Keratinocyte (primary cell): Measurements from ENCODE around the gene RNF38. TPM values are rescaled to one million over a fixed set of nuclear protein-coding genes. Genes with fewer than 3 reads are reported as not detected.

Source experiments
- DNase-seq: peaks from one replicate; pipeline ENCODE4 v3.0.0-alpha.2; 2011; ENCODE audit warnings: low read depth, missing footprints, low spot score
- FAIRE-seq: peaks from 2 replicates; lab custom pipeline; 2011; peaks lifted over from hg19 to GRCh38; lab: Jason Lieb, UNC
- H2AFZ ChIP-seq: 2 replicates; pipeline ENCODE4 v1.6.0; 2012; ENCODE audit warnings: low read length, control low read depth, inconsistent platforms; ENCODE audit not compliant: control insufficient read depth
- H3K27ac ChIP-seq: 2 replicates; pipeline ENCODE4 v1.5.1; 2011; ENCODE audit warnings: low read length; ENCODE audit not compliant: control insufficient read depth, insufficient read depth
- H3K27me3 ChIP-seq: 3 replicates; pipeline ENCODE4 v1.6.0; 2011; ENCODE audit warnings: low read length; ENCODE audit not compliant: control insufficient read depth, insufficient read depth; ENCODE audit errors: extremely low read depth
- H3K36me3 ChIP-seq, 2 experiments: 2 replicates in 1 of 2; 3 replicates in 1 of 2; pipeline ENCODE4 v1.5.1; 2011; ENCODE audit warnings: low read length in 2 of 2, mild to moderate bottlenecking in 1 of 2; ENCODE audit not compliant: control insufficient read depth in 2 of 2, insufficient read depth in 2 of 2; ENCODE audit errors: extremely low read depth in 1 of 2
- H3K4me1 ChIP-seq: 3 replicates; pipeline ENCODE4 v1.5.1; 2011; ENCODE audit warnings: low read length; ENCODE audit not compliant: control insufficient read depth, insufficient read depth; ENCODE audit errors: extremely low read depth
- H3K4me2 ChIP-seq: 3 replicates; pipeline ENCODE4 v1.6.0; 2011; ENCODE audit warnings: low read depth, low read length; ENCODE audit not compliant: control insufficient read depth, insufficient read depth; ENCODE audit errors: extremely low read depth
- H3K4me3 ChIP-seq, 3 experiments: fragments of 200-600 bp in 1 of 3; sonication (generic) in 1 of 3; 2 replicates in 2 of 3; 3 replicates in 1 of 3; pipeline ENCODE4 v1.5.1; 2011 to 2016; ENCODE audit warnings: low read length in 3 of 3, mild to moderate bottlenecking in 3 of 3, control low read depth in 2 of 3, inconsistent platforms in 1 of 3, low read depth in 1 of 3, mixed read lengths in 1 of 3, mixed run types in 1 of 3, moderate library complexity in 1 of 3; ENCODE audit not compliant: control insufficient read depth in 2 of 3, insufficient read depth in 2 of 3; ENCODE audit errors: extremely low read depth in 1 of 3
- H3K79me2 ChIP-seq: 2 replicates; pipeline ENCODE4 v1.6.0; 2012; ENCODE audit warnings: low read length; ENCODE audit not compliant: control insufficient read depth, insufficient read depth
- H3K9ac ChIP-seq: 3 replicates; pipeline ENCODE4 v1.6.0; 2011; ENCODE audit warnings: low read length; ENCODE audit not compliant: control insufficient read depth, insufficient read depth; ENCODE audit errors: extremely low read depth
- H3K9me1 ChIP-seq: 3 replicates; pipeline ENCODE4 v1.6.0; 2011; ENCODE audit warnings: low read length; ENCODE audit not compliant: control insufficient read depth, insufficient read depth; ENCODE audit errors: extremely low read depth
- H3K9me3 ChIP-seq: 2 replicates; pipeline ENCODE4 v1.5.1; 2012; ENCODE audit warnings: low read depth, low read length; ENCODE audit not compliant: control insufficient read depth
- H4K20me1 ChIP-seq: 3 replicates; pipeline ENCODE4 v1.6.0; 2011; ENCODE audit warnings: low read length; ENCODE audit not compliant: control insufficient read depth, insufficient read depth; ENCODE audit errors: extremely low read depth
- CTCF ChIP-seq, 3 experiments: IDR thresholded peaks in 1 of 3; conservative IDR thresholded peaks in 1 of 3; optimal IDR thresholded peaks in 1 of 3; 2 replicates in 2 of 3; 3 replicates in 1 of 3; pipeline versions ENCODE3 to v1.5.1; 2011; ENCODE audit warnings: low read length in 3 of 3, mild to moderate bottlenecking in 3 of 3, moderate library complexity in 2 of 3, control low read depth in 1 of 3, inconsistent platforms in 1 of 3; ENCODE audit not compliant: insufficient read depth in 2 of 3; ENCODE audit errors: extremely low read depth in 1 of 3
- EZH2 ChIP-seq: IDR thresholded peaks from one replicate; pipeline ENCODE4 v1.6.1; 2012; ENCODE audit warnings: inconsistent platforms, mild to moderate bottlenecking, low read length, moderate library complexity
- dilution Hi-C: fragments of 300-500 bp; cut with MboI; formaldehyde crosslinking; loops from one replicate; pipeline ENCODE4 v1.7.0; 2020; ENCODE audit warnings: low sequenced_read_pairs; ENCODE audit not compliant: extremely low pct_ligation_motif_present
- polyA plus RNA-seq, 5 experiments: library from polyadenylated mRNA; depleted of rRNA in 3 of 5; stranded (reverse) in 3 of 5; stranded (forward) in 1 of 5; unstranded in 1 of 5; fragments of >200 nt; gene quantifications; 1 replicate in 1 of 5; 2 replicates in 3 of 5; 3 replicates in 1 of 5; pipeline versions ENCODE4 v1.2.1 to v1.2.3, GENCODE V29; 2011 to 2012; ENCODE audit warnings: missing spikeins in 2 of 5, low read depth in 1 of 5, low replicate concordance in 1 of 5

RNF38 gene
- polyA plus RNA-seq, 1 donor (not counting 4 experiments of a cell fraction or from before 2014, with no cell fraction given), result 12.5 TPM

GRCh38 chr9:36328798-36329411 is 71.2 kb downstream of the RNF38 start:
- Histone ChIP-seq H3K9me1 (no peaks in the 10 kb centered on the region), H3K36me3 (no peaks in the 10 kb centered on the region), H3K9me3 (no peaks in the 10 kb centered on the region), H3K79me2 (no peaks in the 10 kb centered on the region), H2AFZ (no peak overlapping the region), H3K4me3 (no peak overlapping the region), H4K20me1 (no peaks in the 10 kb centered on the region), H3K27ac (no peak overlapping the region), H3K9ac (no peak overlapping the region), H3K4me2 (peak overlapping the region; percentile 60), H3K4me1 (peaks cover 11% of the 10 kb centered on the region), H3K27me3 (no peaks in the 10 kb centered on the region)
- FAIRE-seq (peak; percentile 69), DNase-seq (peak; percentile 33)
- dilution Hi-C loops, result no loop called here
- TF ChIP-seq CTCF (optimal IDR thresholded peaks at IDR 0.05 in 1 of 3, IDR thresholded peaks at IDR 0.05 in 1 of 3, conservative IDR thresholded peaks at IDR 0.05 in 1 of 3; ENCODE audit: extremely low read depth in 1 of 3, insufficient read depth in 2 of 3, low read length in 3 of 3) (peak in 2 of 3 experiments; percentile 58 to 66), EZH2 (no peak)

- TF ChIP-seq EZH2 (no peak), CTCF (optimal IDR thresholded peaks at IDR 0.05 in 1 of 3, IDR thresholded peaks at IDR 0.05 in 1 of 3, conservative IDR thresholded peaks at IDR 0.05 in 1 of 3; ENCODE audit: extremely low read depth in 1 of 3, insufficient read depth in 2 of 3, low read length in 3 of 3) (no peak)
- Histone ChIP-seq H3K27ac (no peak overlapping the region), H4K20me1 (no peaks in the 10 kb centered on the region), H3K9ac (no peak overlapping the region), H3K27me3 (no peaks in the 10 kb centered on the region), H3K36me3 (no peaks in the 10 kb centered on the region), H3K9me3 (no peaks in the 10 kb centered on the region), H3K4me2 (no peak overlapping the region), H3K4me1 (peaks cover 17% of the 10 kb centered on the region), H3K4me3 (no peak overlapping the region), H3K79me2 (no peaks in the 10 kb centered on the region), H3K9me1 (no peaks in the 10 kb centered on the region), H2AFZ (no peak overlapping the region)
- dilution Hi-C loops, result no loop called here
- DNase-seq, result no peak
- FAIRE-seq, result no peak
These were observed 74.8 kb downstream of the RNF38 start for GRCh38 chr9:36325081-36325828.
